Cerebellar cortex (tissue), 1 donor: ENCODE data around the gene ADAD2.

Source experiments
- DNase-seq: peaks from one replicate; pipeline ENCODE4 v3.0.0-alpha.2; 2015; ENCODE audit warnings: low spot score

Gene ADAD2

DNA sequence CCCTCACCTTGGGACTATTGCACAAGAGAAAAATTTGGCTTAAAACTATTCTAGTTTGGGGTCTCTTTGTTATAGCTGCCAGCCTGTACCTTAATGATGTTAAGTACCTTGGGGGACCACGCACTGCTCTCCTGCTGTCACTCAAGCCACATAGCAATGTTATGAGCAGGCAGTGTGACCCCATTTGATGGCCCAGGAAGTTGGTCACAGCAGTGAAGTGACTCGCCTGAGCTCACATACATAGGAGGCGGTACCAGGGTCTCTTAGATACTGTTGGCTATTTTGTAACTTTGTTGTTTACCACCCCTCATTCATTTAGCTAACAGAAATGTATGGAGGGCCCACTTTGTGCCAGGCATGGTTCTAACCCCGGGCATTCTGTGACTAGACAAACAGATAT lies 32.5 kb downstream of the ADAD2 start:
- no peak for DNase-seq

DNA sequence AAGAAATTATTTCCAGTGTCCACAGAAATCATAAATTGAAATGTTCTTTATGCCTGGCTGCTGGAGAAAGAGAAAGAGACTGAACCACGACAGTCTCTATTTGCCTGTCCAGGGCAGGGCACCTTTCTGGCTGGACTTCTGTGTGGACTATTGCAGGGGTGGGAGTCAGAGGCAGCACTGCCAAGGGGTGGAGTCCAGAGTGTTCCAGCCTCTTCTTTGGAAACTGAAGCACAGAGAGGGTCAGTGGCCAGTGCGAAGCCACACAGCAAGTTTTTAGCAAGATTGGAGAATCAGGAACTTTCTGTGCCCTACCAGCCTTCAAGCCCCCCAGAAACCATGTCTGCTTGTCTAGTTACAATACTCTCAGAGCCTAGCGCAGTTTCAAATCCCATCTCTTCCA lies 33.6 kb downstream of the ADAD2 start:
- no peak for DNase-seq

DNA sequence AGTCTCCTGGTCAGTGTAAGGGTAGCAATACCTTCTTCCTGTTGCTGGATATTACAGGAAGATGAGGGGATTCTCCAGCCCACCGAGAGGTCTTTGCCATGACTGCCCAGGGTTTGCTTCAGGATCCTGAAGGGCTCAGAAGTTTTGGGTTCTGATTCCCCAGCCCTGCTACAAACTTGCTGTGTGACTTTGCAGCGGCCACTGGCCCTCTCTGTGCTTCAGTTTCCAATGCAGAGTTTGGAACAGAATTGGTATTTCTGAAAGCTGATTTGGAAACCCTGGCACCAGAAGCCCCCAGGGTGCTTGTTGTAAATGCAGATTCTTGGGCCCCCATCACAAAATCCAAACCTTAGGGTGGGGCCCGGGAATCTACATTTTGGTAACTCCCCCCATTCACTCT lies 34.2 kb downstream of the ADAD2 start:
- DNase-seq: no peak

DNA sequence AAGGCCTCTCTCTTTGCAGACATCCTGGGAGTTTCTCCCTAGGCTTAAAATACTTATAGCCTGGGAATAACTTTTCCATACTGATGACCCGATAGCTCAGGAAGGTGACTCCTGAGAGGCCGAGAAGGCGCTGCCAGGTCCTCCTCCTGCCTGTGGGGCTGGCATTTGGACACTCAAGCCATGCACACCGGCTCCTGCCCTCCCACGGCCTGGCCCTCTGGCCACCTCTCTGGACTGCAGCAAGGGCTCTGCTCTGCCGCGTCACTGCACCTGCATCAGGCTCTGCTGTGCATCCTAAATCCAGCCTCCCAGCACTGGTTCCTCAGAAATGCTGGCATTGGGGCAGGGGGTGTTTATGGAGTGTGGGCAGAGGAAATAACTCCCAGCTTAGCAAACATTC lies 34.6 kb downstream of the ADAD2 start:
- no peak for DNase-seq

DNA sequence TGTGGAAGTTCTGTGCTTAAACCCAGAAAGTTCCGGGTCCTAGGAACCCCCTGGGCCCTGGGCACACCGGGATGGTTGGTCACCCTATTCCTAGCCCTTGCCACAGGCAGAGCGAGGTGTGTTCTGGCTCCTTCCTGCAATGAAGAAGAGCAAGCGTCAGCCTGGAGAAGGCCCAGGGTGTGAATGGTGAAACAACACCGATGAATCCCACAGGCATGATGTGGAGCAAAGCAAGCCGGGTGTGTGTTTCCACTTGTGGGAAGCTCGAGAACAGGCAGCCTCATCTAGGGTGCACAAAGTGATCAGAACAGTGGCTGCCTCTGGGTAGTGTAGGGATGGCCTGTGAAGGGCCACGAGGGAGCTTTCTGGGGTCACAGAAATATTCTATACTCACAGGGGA lies 35.1 kb downstream of the ADAD2 start:
- DNase-seq: no peak

DNA sequence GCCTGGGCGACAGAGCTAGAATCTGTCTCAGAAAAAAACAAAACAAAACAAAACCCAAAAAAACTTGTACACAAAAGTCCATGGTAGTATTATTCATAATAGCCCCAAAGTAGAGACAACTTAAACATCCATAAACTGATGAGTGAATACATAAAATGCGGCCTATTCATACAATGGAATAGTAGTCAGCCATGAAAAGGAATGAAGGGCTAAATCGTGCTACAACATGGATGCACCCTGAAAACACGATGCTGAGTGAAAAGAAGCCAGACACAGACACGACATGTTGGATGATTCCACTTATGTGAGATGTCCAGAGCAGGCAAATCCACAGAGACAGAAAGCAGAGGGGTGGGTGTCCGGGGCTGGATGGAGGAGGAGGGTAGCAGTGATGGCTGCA lies 36.6 kb downstream of the ADAD2 start:
- DNase-seq: no peak

DNA sequence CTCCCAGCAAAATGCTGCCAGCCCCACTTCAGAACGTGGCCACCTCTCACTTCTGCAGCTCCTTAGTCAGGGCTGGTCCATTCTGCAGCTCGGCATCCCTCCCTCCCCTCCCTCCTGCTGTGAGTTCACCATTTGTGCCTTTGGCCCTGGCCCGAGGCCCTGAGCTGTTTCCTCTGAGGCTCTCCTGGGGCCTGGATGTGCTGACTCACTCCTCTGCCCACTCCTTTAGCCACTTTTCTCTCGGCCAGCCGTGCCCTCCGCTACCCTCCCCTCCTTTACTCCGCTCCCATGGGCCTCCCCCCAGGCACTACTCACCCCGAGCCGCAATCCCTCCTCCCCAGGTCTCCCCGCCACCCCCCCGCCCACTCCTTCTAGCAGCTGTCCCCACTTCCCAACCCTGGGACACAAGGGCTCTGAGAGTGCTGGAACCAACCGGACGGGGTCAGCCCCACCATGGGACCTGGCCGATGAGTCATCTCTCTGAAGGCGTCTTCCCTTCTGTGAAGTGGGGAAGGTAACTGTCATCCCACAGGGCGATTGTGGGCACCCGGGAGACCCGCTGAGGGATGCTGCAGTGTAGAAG lies 37.4 kb downstream of the ADAD2 start:
- DNase-seq: no peak

DNA sequence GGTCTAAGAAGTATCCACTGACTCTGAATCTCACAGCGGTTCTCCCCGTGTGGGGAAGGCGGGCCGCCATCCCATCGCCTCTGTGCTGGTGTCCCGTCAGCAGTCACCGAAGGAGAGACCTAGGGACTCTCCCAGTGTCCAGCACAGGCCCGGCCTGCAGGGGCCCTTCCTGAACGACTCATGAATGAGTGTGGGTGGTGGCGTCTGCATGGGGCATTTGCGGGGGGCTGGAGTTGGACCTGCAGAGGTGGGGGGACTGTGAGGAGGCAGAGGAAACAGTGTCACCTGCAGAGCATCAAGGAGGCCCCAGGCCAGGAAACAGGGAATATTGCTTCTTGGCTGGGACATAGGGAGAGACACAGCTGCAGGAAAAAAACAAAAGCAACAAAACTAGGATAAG lies 38.5 kb downstream of the ADAD2 start:
- DNase-seq: no peak

DNA sequence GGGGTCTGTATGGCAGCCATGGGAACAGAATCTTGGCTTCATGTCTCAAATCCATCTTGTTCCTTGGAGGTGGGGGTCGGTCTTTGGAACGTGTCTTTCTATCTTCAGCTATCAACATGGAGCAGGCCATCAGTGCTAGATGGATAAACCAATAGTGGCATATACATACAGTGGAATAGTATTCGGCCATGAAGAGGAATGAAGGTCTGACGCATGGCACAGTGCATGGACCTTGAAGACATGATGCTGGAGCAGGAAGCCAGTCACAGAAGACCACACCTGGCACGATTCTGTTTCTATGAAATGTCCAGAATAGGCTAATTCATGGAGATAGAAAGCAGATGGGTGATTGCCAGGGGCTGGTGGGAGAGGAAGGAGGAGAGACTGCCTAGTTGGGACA lies 41.1 kb downstream of the ADAD2 start:
- DNase-seq: no peak

DNA sequence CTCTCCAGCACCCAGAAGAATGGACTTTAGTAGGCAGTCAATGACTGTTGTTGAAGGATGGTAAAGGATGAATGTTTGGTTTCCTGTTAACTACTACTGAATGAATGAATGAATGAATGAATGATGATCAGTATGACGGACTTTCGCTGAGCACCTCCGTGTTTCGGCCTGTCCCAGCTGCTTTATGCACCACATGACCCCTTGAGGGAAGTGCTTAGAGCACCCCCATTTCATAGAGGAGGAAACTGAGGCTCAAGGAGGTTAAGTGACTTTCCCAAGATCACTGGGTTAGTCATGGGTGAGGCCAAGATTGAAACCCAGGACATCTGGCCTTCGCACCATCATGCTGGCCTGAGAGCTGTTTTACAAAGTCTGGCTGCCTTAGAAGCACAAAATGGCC lies 42.0 kb downstream of the ADAD2 start:
- DNase-seq: no peak

DNA sequence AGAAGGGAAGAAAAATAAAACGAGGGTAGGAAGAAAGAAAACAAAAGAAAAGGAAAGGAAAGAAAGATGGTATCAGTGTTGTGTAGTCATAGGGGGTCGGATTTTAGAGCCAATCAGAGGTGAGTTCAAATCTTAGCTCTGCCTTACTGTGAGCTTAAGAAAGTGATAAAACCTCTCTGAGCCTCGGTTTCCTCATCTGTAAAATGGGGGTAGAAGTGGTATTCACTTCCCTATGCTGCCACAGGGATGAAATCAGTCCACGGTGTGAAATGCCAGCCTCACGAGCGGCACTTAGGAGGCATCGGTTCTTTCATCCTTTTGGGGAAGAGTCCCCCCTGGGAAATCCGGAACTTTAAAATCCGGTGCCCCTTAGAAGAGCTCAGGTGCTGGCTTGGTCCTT lies 42.8 kb downstream of the ADAD2 start:
- no peak for DNase-seq

DNA sequence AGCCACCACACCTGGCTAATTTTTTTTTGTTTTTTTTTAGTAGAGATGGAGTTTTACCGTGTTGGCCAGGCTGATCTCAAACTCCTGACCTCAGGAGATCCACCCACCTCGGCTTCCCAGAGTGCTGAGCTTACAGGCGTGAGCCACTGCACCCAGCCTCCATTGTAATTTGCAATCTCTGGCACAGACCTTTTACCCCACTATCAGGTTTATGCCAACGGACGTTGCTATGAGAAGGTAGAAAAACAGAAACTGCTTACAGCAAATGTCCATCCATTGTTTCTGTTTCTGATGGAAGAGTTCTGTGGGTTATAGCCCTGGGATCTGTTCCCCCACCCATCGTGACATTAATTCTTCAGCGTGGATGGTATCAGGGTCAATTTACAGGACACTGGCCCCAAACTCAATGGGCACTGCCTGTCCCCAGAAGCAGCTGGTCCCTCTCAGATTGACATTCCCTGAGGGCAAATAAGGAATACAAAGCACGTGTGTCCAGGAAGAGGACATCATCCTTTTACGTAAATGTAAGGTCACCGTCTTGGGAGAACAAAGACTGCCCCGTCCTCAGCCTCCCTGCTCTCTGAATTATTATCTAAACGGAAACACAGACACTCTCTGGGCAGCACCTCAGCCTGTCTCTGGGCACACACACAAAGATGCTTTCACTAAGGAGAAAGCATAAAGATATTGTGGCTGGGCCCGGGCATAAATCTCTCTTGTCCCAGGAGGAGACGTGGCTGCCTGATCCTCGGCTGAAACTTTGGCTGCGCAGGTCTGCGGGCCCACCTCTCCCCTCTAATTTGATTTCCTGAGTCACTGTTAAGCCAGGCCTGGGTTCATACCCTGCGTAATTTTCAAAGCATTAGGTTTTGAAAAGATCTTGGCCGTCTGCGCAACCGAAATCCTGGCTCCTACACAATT lies 43.6 kb downstream of the ADAD2 start:
- DNase-seq: no peak

DNA sequence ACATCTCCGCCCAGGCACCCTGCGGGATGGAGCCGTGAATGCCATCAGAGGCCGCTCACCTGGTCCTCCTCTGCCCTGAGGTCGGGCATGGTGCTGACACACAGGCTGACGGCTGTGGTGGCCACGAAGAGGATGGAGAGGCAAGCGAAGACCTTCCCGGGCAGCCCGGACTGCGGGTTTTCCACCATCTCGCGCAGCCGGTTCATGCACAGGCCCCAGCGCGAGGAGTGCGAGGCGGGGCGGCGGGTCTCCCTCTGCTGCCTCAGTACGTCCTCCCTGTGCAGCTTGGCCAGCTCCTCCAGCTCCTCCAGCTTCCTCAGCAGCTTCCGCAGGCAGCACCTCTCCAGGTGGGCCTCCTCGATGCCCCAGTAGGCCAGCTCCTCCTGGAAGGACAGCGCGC lies 45.7 kb downstream of the ADAD2 start:
- no peak for DNase-seq

DNA sequence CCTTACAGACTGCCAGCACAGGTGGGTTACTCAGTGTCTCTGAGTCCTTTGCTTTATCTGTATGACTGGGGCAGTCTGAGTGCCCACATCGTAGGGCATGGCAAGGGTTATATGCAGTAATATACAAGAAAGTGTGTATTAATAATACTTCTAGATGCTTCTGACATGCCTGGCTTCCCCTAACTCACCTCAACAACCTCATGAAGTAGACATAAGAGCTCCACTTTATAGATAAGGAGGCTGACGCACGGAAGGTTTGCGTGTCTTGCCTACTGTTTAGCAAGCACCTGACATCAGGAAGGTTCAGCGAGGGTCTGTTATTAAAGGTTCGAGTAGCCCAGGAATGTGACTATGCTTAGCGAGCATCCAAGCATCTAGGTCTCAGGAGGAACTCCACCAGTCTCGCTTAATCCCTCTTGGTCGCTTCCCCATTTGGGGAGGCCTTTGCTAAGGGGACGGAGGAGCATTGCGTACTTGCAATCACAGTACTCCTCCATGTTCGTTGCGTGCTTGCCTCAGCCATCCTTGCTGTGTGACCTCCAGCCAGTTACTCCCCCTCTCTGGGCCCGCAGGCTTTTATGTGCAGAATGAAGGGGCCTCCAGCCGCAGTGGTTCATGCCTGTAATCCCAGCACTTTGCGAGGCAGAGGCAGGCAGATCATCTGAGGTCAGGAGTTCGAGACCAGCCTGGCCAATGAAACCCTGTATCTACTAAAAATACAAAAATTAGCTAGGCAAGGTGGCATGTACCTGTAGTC lies 47.2 kb downstream of the ADAD2 start:
- no peak for DNase-seq

DNA sequence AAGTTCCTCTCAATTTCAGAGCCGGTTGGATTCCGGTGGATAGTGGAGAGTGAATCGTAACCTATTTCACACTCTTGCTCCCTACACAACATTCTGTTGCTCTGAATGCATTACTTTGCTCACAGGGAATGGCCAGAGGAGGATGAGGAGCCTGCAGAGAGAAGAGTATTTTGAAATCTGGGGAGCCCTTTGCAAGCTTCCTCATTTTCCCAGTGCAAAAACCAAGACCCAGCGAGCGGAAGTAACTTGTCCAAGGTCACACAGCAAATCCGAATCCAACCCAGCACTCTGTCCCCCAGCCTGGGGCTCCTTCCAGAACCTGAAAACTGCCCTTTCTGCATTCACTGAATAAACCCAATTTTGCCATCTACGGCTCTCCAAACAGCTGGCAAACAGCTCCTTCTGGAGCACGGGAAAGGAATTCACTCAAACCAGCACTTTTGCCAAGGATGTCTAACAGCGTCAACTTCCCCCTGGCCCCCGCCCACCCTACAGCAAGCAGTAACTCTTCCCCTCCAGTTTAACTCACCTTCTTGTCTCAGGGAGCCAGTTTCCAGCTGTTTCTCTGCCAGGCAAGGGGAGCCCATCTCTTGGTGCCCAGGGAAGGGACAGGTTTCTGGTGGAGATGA lies 48.3 kb downstream of the ADAD2 start:
- DNase-seq: no peak

DNA sequence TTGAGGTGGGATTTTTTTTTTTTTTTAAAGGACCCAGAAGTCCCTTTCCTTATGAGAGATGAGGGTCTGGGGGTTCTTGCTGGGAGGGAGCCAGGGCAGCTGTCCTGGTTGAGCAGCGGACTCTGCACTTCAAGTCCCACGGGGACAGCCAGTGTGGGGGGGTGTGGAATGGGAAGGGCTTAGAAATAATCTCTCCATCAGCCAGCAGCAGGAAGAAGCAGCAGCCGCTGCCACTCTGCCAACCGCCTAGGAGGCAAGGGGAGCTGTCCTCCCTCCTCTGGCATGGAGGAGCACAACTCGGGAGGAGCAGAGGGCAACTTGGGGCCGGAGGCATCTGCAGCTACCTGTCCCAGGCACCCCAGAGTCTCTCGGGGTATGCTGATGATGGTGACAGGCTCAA lies 49.0 kb downstream of the ADAD2 start, which contains the start of gene KCNG4:
KCNG4 (minus strand) TSS at position 104 of the 400 bp plus-strand sequence. CDS start 2,527 bp downstream, outside the sequence.
- no peak for DNase-seq

DNA sequence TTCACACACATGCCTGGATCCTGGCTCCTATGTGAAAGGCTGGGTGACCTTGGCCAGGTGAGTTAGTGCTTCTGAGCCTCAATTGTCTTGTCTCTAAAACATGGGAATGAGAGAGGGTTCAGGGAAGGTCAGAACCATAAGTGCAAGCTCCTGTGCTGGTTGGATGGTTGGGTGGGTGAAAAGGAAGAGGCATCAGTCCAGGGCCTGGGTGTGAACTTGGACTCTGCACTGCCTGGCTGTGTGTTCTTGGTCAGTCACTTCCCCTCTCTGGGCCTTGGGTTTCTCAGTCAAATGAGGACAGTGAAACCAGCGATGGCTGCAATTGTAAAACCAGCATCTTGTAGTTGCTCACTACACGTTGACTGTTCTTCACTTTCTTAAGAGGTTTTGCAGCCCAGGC lies 49.5 kb downstream of the ADAD2 start:
- no peak for DNase-seq

DNA sequence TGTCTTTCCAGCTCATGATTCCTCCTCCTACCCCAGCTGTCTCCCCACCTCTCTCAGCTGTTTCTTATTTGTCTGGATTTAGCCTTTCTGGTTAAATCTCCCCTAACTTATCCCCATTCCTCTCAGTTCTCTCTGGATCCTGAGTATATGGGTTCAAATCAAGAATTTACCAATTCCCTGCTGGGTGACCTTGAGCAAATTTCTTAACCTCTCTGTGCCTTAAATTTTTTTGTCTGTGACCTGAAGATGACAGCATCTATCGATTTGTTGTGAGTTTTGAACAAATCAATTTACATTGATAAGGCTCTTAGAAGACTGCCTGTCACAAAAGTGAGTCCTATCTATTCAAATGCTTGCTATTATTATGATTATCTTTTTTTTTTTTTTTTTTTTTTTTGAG lies 50.8 kb downstream of the ADAD2 start:
- DNase-seq: no peak

DNA sequence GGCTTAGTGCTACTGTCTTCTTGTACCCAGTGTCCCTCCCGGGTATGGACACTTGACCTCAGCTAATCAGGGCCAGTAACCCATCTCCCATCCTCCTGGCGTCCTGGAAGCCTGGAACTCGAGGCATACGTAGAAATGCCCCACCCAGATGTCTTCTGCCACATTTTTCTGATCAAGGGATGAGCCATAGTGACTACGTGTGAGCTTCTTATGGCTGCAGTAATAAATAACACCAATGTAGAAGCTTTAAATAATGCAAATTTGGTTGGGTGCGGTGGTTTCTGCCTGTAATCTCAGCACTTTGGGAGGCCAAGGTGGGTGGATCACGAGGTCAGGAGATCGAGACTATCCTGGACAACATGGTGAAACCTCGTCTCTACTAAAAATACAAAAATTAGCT lies 51.9 kb downstream of the ADAD2 start:
- DNase-seq: no peak

DNA sequence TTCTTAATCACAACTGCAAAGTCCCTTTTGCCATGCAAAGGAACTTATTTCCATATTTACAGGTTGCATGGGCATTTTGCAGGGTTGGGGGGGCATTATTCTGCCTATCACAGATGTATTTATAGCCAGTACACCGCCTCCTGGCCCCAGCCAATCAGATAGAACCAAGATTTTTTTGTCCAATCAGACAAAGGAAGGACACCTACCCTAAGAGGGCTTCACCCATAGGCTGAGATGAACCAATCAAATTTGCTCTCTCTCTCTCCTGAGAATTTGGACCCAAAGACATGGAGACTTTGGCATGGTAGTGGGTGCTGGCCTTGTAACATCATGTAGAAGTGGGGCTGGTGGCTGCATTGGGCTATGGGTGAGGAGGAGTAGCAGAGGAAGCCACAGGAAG lies 52.8 kb downstream of the ADAD2 start:
- DNase-seq: no peak

DNA sequence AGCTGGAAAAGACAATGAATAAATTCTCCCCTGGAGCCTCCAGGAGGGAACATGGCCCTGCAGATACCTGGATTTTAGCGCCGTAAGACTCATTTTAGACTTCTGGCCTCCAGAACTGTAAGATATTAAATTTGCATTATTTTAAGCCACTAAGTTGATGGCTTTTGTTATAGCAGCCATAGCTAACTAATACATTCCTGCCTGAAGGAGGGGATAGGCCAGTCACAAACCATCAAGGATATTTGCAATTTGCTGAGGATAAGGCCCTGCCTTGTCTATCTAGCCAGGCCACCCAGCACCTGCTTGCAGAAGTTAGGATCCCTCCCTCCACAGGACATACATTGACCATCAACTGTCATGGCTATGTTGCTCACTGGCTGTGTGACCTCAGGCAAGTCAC lies 53.8 kb downstream of the ADAD2 start:
- DNase-seq: no peak

DNA sequence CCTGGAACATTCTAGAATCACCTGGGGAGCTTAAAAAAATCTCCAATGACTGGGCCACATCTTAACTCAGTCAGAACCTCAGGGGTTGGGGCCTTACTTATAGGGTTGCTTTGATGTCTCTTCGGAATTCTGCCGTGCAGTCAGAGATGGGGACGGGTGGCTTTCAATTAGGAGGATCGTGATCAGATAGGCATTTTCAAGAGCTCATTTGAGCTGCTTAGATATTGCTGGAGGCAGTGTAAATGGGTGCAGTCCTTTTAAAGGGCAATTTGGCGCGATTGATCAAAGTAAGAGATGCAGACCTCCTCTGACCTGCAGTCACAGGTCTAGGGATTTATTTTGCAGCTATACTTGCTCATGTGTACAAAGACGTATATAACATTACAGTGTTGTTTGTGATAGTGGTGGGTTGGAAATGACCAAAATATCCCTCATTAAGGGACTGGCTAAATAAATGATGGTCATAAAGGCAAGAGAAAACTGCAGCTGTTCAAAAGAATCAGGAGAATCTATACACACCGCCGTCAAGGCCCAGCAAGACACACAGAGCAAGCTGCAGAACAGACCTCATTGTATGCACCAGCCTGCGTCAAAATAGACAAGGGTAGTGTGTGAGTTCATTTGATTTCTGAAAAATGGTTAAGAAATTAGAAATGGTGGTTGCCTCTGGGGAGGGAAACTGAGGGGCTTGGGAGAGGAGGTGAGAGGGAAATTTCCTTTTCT lies 55.2 kb downstream of the ADAD2 start:
- no peak for DNase-seq
